Thymus (tissue), 11 donors: ENCODE data around the gene GPR25. TPM values are rescaled to one million over a fixed set of nuclear protein-coding genes. Genes with fewer than 3 reads are reported as not detected.

ENCODE experiments used
- DNase-seq, 9 donors: peaks; one replicate each; pipeline ENCODE4 v3.0.0-alpha.2; 2013; ENCODE audit warnings: low spot score in 9 of 9, low read depth in 6 of 9, missing footprints in 1 of 9
- H3K27ac ChIP-seq, 2 donors: one replicate each; pipeline ENCODE4 v1.5.1; 2013; ENCODE audit warnings: control low read depth in 1 of 2, low read depth in 1 of 2, low read length in 1 of 2, mild to moderate bottlenecking in 1 of 2, moderate library complexity in 1 of 2
- H3K27me3 ChIP-seq, 2 donors: one replicate each; pipeline ENCODE4 v1.5.1; 2013; ENCODE audit warnings: low read length in 1 of 2; ENCODE audit not compliant: control insufficient read depth in 2 of 2, insufficient read depth in 1 of 2
- H3K36me3 ChIP-seq, 2 donors: one replicate each; pipeline ENCODE4 v1.5.1; 2013; ENCODE audit warnings: low read length in 1 of 2, mild to moderate bottlenecking in 1 of 2, moderate library complexity in 1 of 2; ENCODE audit not compliant: control insufficient read depth in 2 of 2, insufficient read depth in 2 of 2
- H3K4me1 ChIP-seq, 2 donors: one replicate each; pipeline ENCODE4 v1.5.1; 2013; ENCODE audit warnings: low read length in 2 of 2; ENCODE audit not compliant: control insufficient read depth in 2 of 2, insufficient read depth in 2 of 2
- H3K4me3 ChIP-seq, 2 donors: one replicate each; pipeline ENCODE4 v1.5.1; 2013; ENCODE audit warnings: low read length in 2 of 2, control low read depth in 1 of 2, mild to moderate bottlenecking in 1 of 2
- H3K9me3 ChIP-seq, 2 donors: one replicate each; pipeline ENCODE4 v1.5.1; 2013; ENCODE audit warnings: low read length in 1 of 2, mild to moderate bottlenecking in 1 of 2; ENCODE audit not compliant: control insufficient read depth in 2 of 2, insufficient read depth in 1 of 2
- WGBS: extraction: QIAGEN DNeasy Blood & Tissue Kit; methylation state at CpG from one replicate; pipeline ENCODE4 v1.1.7; 2013; 5-methylcytosine and 5-hydroxymethylcytosine counted together
- polyA plus RNA-seq: library from polyadenylated mRNA; stranded (reverse); fragments of 200-250 nt; gene quantifications from one replicate; pipeline ENCODE4 v1.2.3, GENCODE V29; 2013
- total RNA-seq: library from RNA; stranded (reverse); fragments of 120-200 nt; gene quantifications from one replicate; pipeline ENCODE4 v1.2.4, GENCODE V29; 2013
- donor health status: healthy.

GPR25 gene
- total and polyA plus RNA-seq, 2 donors = 0.05 to 0.07 TPM

DNA sequence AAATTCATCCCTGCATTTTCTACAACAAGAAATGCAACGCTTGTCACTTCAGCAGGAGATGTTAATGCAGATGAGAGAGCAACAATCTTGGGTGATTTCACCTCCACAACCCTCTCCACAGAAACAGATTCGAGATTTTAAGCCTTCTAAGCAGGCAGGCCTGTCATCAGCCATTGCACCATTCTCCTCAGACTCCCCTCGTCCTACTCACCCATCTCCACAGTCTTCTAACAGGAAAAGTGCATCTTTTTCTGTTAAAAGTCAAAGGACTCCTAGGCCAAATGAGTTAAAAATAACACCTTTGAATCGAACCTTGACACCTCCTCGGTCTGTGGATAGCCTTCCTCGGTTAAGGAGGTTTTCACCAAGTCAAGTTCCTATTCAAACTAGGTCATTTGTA, 23.4 kb upstream of the GPR25 start:
- Histone ChIP-seq H3K4me1 (no peaks in the 10 kb centered on the region), H3K4me3 (no peak overlapping the region), H3K9me3 (no peaks in the 10 kb centered on the region), H3K27ac (no peak overlapping the region), H3K36me3 (no peaks in the 10 kb centered on the region), H3K27me3 (no peaks in the 10 kb centered on the region)
- 96% methylated on average over 6 of the region's 6 CpGs for WGBS
- DNase-seq = no peak

DNA sequence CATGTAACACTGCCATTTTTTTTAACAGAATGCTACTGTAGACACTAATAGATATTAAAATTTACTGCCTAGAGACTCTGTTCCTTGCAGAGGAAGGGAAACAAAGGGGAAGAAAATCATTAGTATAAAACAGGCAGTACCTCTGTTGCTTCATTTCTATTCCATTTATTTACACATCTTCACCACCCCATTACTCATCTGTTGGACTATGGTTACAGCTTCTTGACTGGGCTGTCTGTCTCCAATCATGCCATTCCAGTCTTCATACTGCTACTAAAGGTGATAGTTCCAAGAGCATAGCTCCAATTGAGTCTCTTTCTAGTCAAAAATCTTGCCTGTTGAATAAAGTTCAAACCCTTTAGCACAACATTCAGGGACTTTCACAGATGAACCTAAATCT, 22.2 kb upstream of the GPR25 start:
- Histone ChIP-seq H3K27me3 (no peaks in the 10 kb centered on the region), H3K4me1 (no peaks in the 10 kb centered on the region), H3K9me3 (no peaks in the 10 kb centered on the region), H3K4me3 (no peak overlapping the region), H3K27ac (no peak overlapping the region), H3K36me3 (no peaks in the 10 kb centered on the region)
- no peak for DNase-seq

- Histone ChIP-seq H3K27ac (no peak overlapping the region), H3K4me3 (no peak overlapping the region), H3K4me1 (no peaks in the 10 kb centered on the region), H3K27me3 (no peaks in the 10 kb centered on the region), H3K9me3 (no peaks in the 10 kb centered on the region), H3K36me3 (peaks cover 0 to 4% of the 10 kb centered on the region in 2 donors)
- DNase-seq = no peak
- WGBS = 96% methylated on average over 2 of the region's 2 CpGs
Measured at GRCh38 chr1:200856716-200857357, 15.9 kb upstream of the GPR25 start.

DNA sequence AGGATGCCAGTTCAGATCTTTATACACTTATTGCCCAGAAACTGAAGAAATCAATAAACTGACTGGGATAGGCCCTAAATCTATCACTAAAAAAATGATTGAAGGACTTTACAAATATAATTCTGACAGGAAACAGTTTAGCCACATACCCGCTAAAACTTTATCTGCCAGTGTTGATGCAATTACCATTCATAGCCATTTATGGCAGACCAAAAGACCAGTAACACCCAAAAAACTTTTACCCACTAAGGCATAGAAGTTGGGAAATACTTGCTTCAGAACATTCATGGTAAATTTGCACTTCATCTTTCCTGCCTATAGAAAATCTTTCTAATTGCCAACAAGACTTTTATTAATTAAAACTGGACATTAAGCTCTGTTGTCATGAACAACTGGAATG, 15.0 kb upstream of the GPR25 start:
- no peaks in the 10 kb centered on the region for H3K27me3 ChIP-seq
- 94% methylated on average over 1 of the region's 1 CpG for WGBS
- H3K27ac ChIP-seq = no peak overlapping the region
- peaks cover 0 to 4% of the 10 kb centered on the region in 2 donors for H3K36me3 ChIP-seq
- H3K9me3 ChIP-seq = no peaks in the 10 kb centered on the region
- H3K4me1 ChIP-seq = no peaks in the 10 kb centered on the region
- H3K4me3 ChIP-seq = no peak overlapping the region
- no peak for DNase-seq

DNA sequence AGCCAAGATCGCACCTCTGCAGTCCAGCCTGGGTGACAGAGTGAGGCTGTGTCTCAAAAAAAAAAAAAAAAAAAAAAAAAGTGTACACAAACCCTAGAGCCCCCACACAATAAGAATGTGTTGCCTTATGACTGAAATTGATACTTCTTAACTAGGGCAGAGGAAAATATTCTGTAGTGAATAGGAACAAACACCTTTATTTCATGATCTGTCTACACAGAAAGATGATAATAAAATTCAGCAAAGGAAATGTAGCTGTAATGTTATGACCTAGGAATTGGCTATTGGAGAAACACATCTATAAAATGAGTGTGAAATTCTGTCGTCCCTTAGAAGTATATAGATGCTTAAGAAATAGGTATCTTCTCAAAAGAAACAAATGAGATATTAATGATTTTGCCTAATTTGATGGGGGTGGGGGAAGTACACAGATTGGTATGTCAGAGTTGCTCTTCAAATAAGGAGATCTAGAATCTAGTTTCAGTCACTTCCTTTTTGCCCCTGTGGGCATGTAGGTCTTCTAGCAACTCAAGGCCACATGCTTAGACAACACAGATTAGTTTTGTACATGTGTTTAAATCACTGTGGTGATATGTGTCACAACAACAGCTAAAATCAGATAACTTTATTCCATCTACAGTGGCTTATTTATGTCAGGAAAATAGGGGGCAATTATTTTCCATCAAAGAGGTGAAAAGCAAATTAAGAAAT, 10.7 kb upstream of the GPR25 start:
- H3K9me3 ChIP-seq = no peaks in the 10 kb centered on the region
- DNase-seq = no peak
- H3K4me3 ChIP-seq = no peak overlapping the region
- H3K4me1 ChIP-seq = no peaks in the 10 kb centered on the region
- H3K27me3 ChIP-seq = no peaks in the 10 kb centered on the region
- H3K36me3 ChIP-seq = no peaks in the 10 kb centered on the region
- WGBS = 97% methylated on average over 2 of the region's 2 CpGs
- H3K27ac ChIP-seq = no peak overlapping the region

- 93% methylated on average over 9 of the region's 9 CpGs for WGBS
- Histone ChIP-seq H3K27me3 (peaks cover 0 to 2% of the 10 kb centered on the region in 2 donors), H3K36me3 (no peaks in the 10 kb centered on the region), H3K4me1 (no peaks in the 10 kb centered on the region), H3K9me3 (no peaks in the 10 kb centered on the region), H3K27ac (no peak overlapping the region), H3K4me3 (no peak overlapping the region)
- DNase-seq = no peak
Measured at GRCh38 chr1:200862713-200863415, 9.9 kb upstream of the GPR25 start.

- no peaks in the 10 kb centered on the region for H3K4me1 ChIP-seq
- H3K27me3 ChIP-seq = peaks cover 0 to 20% of the 10 kb centered on the region in 2 donors
- no peaks in the 10 kb centered on the region for H3K36me3 ChIP-seq
- H3K4me3 ChIP-seq = no peak overlapping the region
- no peaks in the 10 kb centered on the region for H3K9me3 ChIP-seq
- 95% methylated on average over 3 of the region's 3 CpGs for WGBS
- H3K27ac ChIP-seq = no peak overlapping the region
- no peak for DNase-seq
Measured at GRCh38 chr1:200866116-200866515, 6.7 kb upstream of the GPR25 start.

GRCh38 chr1:200866521-200866920, 6.3 kb upstream of the GPR25 start:
- H3K36me3 ChIP-seq = no peaks in the 10 kb centered on the region
- no peak overlapping the region for H3K27ac ChIP-seq
- H3K4me3 ChIP-seq = no peak overlapping the region
- no peaks in the 10 kb centered on the region for H3K9me3 ChIP-seq
- H3K4me1 ChIP-seq = no peaks in the 10 kb centered on the region
- 79% methylated on average over 5 of the region's 5 CpGs for WGBS
- DNase-seq = no peak
- H3K27me3 ChIP-seq = peaks cover 0 to 24% of the 10 kb centered on the region in 2 donors
